H1 (cell line): ENCODE results near the gene DOCK8. TPM values are rescaled to one million over a fixed set of nuclear protein-coding genes. Genes with fewer than 3 reads are reported as not detected.

Experiments used
- CHD7 ChIP-seq: fragments of 300-600 bp; sonication (generic); IDR thresholded peaks from 2 replicates; pipeline ENCODE4 v1.7.1; 2012; ENCODE audit warnings: low read length, moderate library complexity, mild to moderate bottlenecking, inconsistent platforms; ENCODE audit not compliant: insufficient replicate concordance
- KDM5A ChIP-seq: fragments of 200-600 bp; IDR thresholded peaks from 2 replicates; pipeline ENCODE4 v1.7.1; 2012; ENCODE audit warnings: mild to moderate bottlenecking, low read length, inconsistent platforms, mixed read lengths
- polyA plus RNA-seq, 7 experiments: library from polyadenylated mRNA; depleted of rRNA in 3 of 7; stranded (reverse) in 5 of 7; unstranded in 2 of 7; fragments of >200 nt in 5 of 7; fragments of 200-250 nt in 2 of 7; gene quantifications; 1 replicate in 5 of 7; 2 replicates in 1 of 7; 4 replicates in 1 of 7; pipeline versions ENCODE4 v1.2.1 to v1.2.3, GENCODE V29; 2011 to 2013; ENCODE audit warnings: missing spikeins in 2 of 7, mixed read lengths in 2 of 7
- total RNA-seq: library from RNA; stranded (reverse); fragmentation: NEBNext Ultra II Directional; extraction: Animal tissue kit (Norgen Biotek cat#: 25700); gene quantifications from 2 replicates; pipeline ENCODE4 v1.2.1, GENCODE V29; 2021

Gene DOCK8
- total and polyA plus RNA-seq, 2 of the 8 experiments (the other 6 are each of a cell fraction or from before 2014, with no cell fraction given) = 0.57 to 2.0 TPM

- TF ChIP-seq KDM5A (no peak), CHD7 (no peak)
These were observed 222.4 kb downstream of the DOCK8 start (continued) for GRCh38 chr9:437066-437465.
